ENCODE data around the gene NBPF9.
"Not testable (repeated sequence)": the region's sequence is repeated elsewhere in the genome, so short reads cannot be mapped to it uniquely, and the experiment has no call there.

The NBPF9 gene

GRCh38 chr1:149015522-149015921 is 87.8 kb downstream of the NBPF9 start:
- not testable (repeated sequence) for DNase-seq (ENCODE audit: low read depth)

GRCh38 chr1:149013513-149013912 is 89.8 kb downstream of the NBPF9 start:
- DNase-seq (ENCODE audit: low read depth), result not testable (repeated sequence)

DNA sequence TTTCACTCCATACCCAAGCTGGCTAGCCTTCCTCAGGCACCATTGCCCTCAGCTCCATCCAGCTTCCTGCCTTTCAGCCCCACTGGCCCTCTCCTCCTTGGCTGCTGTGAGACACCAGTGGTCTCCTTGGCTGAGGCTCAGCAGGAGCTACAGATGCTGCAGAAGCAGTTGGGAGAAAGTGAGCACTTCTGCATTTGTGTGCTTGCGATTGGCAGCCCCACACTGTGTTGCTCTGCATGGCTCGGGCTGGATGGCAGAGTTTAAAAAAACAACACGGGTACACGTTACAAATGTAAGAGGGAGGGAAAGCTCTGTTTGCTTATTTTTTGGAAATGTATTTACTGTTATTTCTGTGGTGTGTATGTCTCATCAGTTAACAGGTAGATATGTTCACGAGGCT is 90.8 kb downstream of the NBPF9 start:
- not testable (repeated sequence) for DNase-seq (ENCODE audit: low read depth)

- not testable (repeated sequence) for DNase-seq (ENCODE audit: low read depth)
Observed at GRCh38 chr1:149009761-149010160, 93.6 kb downstream of the NBPF9 start.

- DNase-seq (ENCODE audit: low read depth), result not testable (repeated sequence)
Observed at GRCh38 chr1:149008769-149009168, 94.6 kb downstream of the NBPF9 start.

DNA sequence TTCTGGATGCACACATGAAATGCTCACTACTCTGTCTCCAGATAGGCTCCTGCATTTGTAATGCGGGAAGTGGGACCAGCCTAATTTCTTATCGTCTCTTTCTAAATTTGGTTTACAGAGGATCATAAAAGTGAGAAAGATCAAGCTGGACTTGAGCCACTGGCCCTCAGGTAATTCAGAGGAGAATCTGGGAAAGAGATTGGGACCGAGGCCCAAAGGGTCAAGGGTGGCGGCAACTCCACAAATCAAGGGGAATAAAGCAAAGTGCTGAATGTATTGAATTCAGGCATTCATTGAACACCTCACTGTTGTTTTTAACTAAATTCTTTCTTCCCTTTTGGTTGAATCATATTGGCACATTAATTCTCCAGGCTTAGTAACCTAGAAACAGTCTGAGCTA is 95.0 kb downstream of the NBPF9 start:
- not testable (repeated sequence) for DNase-seq (ENCODE audit: low read depth)
